ENCODE results near the gene KIF21B. TPM values are rescaled to one million over a fixed set of nuclear protein-coding genes. Genes with fewer than 3 reads are reported as not detected.

The KIF21B gene
- total and polyA plus RNA-seq, 8 donors: 2.0 to 15.1 (median 9.5) TPM

- Histone ChIP-seq H3K36me3 (no peaks in the 10 kb centered on the region), H3K27ac (peak overlapping the region in 1 of 2 donors; percentile 53), H3K27me3 (peaks cover 0 to 38% of the 10 kb centered on the region in 2 donors), H3K9me3 (no peaks in the 10 kb centered on the region), H3K4me3 (no peak overlapping the region), H3K4me1 (peaks cover 16 to 87% of the 10 kb centered on the region in 2 donors)
- intact Hi-C loops (cut with DNase I): no loop called here
- TF ChIP-seq, protein P1, sequence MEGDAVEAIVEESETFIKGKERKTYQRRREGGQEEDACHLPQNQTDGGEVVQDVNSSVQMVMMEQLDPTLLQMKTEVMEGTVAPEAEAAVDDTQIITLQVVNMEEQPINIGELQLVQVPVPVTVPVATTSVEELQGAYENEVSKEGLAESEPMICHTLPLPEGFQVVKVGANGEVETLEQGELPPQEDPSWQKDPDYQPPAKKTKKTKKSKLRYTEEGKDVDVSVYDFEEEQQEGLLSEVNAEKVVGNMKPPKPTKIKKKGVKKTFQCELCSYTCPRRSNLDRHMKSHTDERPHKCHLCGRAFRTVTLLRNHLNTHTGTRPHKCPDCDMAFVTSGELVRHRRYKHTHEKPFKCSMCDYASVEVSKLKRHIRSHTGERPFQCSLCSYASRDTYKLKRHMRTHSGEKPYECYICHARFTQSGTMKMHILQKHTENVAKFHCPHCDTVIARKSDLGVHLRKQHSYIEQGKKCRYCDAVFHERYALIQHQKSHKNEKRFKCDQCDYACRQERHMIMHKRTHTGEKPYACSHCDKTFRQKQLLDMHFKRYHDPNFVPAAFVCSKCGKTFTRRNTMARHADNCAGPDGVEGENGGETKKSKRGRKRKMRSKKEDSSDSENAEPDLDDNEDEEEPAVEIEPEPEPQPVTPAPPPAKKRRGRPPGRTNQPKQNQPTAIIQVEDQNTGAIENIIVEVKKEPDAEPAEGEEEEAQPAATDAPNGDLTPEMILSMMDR (IDR thresholded peaks at IDR 0.05): no peak
- ATAC-seq (peak; percentile 6), DNase-seq (no peak)
Observed at GRCh38 chr1:201013991-201014815, 9.3 kb downstream of the KIF21B start.

DNA sequence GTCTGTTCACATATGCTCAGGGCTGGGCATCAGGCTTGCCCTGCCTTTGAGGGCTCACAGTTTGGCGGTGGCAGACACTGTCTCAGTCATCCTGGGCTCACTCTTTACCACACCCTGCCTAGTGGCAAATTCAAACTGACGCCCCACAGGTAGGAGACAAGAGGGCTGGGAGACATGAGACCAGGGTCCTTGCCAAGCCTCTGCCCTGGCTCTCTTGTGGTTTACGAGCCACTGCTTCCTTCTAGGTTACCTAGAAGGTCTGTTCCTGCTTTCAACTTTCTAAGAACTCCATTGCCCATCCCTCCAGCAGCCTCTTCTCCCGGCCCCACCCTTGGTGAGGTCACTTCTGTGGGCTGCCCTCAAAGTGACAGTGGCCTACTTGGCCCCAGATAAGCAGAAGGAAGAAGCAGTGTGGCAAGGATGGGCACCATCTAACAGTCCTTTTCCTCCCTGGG lies 10.5 kb downstream of the KIF21B start:
- H3K4me1 ChIP-seq: peaks cover 16 to 76% of the 10 kb centered on the region in 2 donors
- TF ChIP-seq, protein P1 (IDR thresholded peaks at IDR 0.05): no peak
- intact Hi-C loops (cut with DNase I): no loop called here
- peak in 2 of 4 donors; percentile 73 to 86 for DNase-seq
- H3K27ac ChIP-seq: peak overlapping the region in 1 of 2 donors; percentile 53
- H3K9me3 ChIP-seq: no peaks in the 10 kb centered on the region
- H3K36me3 ChIP-seq: peaks cover 0 to 6% of the 10 kb centered on the region in 2 donors
- peaks cover 0 to 38% of the 10 kb centered on the region in 2 donors for H3K27me3 ChIP-seq
- H3K4me3 ChIP-seq: no peak overlapping the region
- ATAC-seq: peak; percentile 46

DNA sequence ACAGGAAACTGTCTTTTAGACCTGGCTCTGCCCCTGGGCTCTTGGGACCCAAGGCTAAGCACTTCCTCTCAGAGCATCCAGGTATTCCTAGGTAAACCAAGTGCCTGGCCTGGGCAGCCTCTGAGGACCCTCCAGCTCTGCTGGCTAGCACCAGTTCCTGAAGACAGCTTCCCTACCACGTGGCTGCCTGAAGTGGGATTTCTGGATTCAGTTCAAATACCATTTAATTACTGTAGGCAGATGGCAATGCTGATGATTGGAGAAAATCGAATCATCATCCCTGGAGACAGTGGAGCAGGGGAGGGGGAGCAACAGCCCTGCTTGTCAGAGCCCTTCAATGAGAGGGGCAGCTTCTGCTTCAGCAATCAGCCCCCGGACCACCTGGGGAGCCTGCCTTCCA lies 11.9 kb downstream of the KIF21B start:
- H3K36me3 ChIP-seq: peaks cover 0 to 6% of the 10 kb centered on the region in 2 donors
- DNase-seq (no peak), ATAC-seq (no peak)
- H3K9me3 ChIP-seq: no peaks in the 10 kb centered on the region
- TF ChIP-seq, protein P1 (IDR thresholded peaks at IDR 0.05): no peak
- intact Hi-C loops (cut with DNase I): no loop called here
- H3K27ac ChIP-seq: no peak overlapping the region
- H3K4me1 ChIP-seq: peaks cover 13 to 61% of the 10 kb centered on the region in 2 donors
- peaks cover 0 to 38% of the 10 kb centered on the region in 2 donors for H3K27me3 ChIP-seq
- H3K4me3 ChIP-seq: no peak overlapping the region

- TF ChIP-seq, protein P1 (IDR thresholded peaks at IDR 0.05): no peak
- DNase-seq (no peak), ATAC-seq (no peak)
- H3K36me3 ChIP-seq: peaks cover 0 to 11% of the 10 kb centered on the region in 2 donors
- H3K4me3 ChIP-seq: no peak overlapping the region
- H3K27me3 ChIP-seq: peaks cover 0 to 37% of the 10 kb centered on the region in 2 donors
- H3K27ac ChIP-seq: no peak overlapping the region
- H3K9me3 ChIP-seq: no peaks in the 10 kb centered on the region
- intact Hi-C loops (cut with DNase I): no loop called here
- H3K4me1 ChIP-seq: peaks cover 0 to 46% of the 10 kb centered on the region in 2 donors
Observed at GRCh38 chr1:201009962-201010645, 13.4 kb downstream of the KIF21B start.

Measured in left lung (tissue), 10 donors.